Stimulated activated CD4-positive, alpha-beta T cell treated with anti-CD3 and anti-CD28 coated beads, TNF-alpha, amount 100 ng/mL, for 48 hours (primary cell): ENCODE data around the gene RWDD4.

Source experiments
- DNase-seq, 3 donors: peaks; one replicate each; pipeline ENCODE4 v3.0.0-alpha.2; 2020; ENCODE audit warnings: low read depth in 3 of 3

The RWDD4 gene

DNA sequence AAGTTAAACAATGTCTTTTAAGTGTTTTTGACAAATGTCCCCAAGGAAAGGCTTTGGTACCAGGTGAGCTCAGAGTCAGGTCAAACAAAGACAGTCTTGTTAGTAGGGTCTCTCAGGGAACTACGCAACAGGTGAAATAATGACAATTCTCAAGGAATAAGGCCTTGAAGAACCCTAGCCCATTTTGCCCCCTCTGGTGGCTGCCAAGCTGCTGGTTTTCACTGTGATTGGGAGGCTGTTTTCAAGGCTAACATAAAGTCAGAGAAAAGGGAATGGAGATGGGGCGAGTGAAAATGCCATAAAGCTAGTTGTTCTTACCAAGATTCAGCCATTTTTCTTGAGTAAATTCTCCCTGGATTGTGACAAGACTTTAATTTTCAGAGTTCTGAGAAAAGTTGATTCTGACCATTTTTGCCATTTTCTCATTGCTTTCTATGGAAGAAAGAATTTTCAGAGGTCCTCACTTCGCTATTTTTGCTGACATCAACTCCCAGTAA, 58.7 kb downstream of the RWDD4 start:
- DNase-seq = no peak

GRCh38 chr4:183599690-183600089, 59.3 kb downstream of the RWDD4 start:
- DNase-seq = no peak

GRCh38 chr4:183599284-183599683, 59.7 kb downstream of the RWDD4 start:
- DNase-seq = no peak

DNA sequence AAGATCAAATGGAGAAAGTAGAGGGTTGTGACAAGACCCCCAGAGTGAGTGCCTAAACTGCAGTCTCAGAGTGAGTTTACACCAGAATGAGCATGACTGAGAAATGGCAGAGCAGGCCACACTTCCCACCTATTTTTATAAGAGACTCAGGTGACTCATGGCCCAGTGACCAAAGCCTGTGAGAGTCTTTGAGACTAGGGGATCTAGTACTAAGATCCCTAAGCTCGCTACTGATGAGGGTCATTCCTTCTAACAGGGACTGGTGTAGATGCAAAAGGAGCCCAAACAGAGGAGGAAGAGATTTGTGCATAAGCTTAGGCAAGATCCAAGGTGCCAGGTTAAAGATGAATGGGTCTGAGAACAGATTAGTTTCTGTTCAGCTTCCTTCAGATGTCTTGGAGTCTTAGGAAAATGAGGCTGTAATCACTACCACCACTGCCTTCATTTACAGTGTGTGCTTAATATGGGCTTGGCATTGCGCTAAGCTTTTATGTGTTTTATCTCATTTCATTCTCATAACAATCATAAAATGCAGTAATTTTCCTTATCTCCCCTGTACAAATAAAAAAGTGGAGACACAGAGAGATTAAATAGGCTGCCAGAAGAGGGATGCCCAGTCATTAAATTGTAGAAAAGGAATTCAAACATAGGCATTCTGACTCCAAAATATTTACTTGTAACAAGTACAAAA, 62.8 kb downstream of the RWDD4 start:
- no peak for DNase-seq

- DNase-seq = no peak
Measured at GRCh38 chr4:183594823-183595222, 64.2 kb downstream of the RWDD4 start.

DNA sequence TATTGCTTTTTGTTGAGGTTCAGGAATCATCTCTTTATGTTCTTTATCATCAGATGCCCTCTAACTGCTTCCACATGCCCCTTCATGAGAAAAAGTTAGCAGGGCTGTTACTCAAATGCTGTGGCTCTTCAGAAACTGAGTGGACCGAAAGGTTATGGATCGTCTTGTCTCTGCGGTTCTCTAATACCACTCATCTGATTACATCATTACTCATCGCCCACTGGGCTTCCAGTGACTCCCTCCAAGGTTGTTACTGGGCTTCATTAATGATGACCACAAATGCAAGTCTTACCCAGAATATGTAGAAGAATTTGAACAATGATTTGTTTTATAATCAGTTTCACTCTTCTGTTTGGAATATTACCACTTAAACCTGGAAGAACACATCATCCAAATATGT, 67.7 kb downstream of the RWDD4 start:
- no peak for DNase-seq
